HepG2 (cell line): ENCODE measurements around the gene LRRC8E. TPM values are rescaled to one million over a fixed set of nuclear protein-coding genes. Genes with fewer than 3 reads are reported as not detected.
A peak's percentile ranks its signal among the peaks of the same experiment; 100 is the strongest.

Experiments used
- ATAC-seq: fragments of 200-7000 bp; cut with Tn5 transposase; 3 replicates; pipeline ENCODE4 v1.9.1; 2020; ENCODE audit warnings: mild to moderate bottlenecking, moderate library complexity
- BruUV-seq: library from RNA; stranded (reverse); fragments of 400-500 nt; replicated peaks from 2 replicates; lab custom pipeline; 2021; lab: Mats Ljungman, UMichigan
- CTCF ChIA-PET: fragments of 300-600 bp; formaldehyde crosslinking; extraction: SDS; loops from one replicate; lab custom pipeline; 2021; ENCODE audit warnings: low total read pairs, inconsistent platforms, low intra/inter-chr PET ratio; lab: Yijun Ruan, JAX
- POLR2A ChIA-PET: fragments of 350-600 bp; sonication (Branson Sonifier 250); formaldehyde crosslinking; loops from one replicate; lab custom pipeline; 2020; ENCODE audit warnings: antibody characterized with exemption, inconsistent platforms; lab: Yijun Ruan, JAX
- DNase-seq: peaks from one replicate; pipeline ENCODE4 v3.0.0-alpha.2; 2015; ENCODE audit warnings: low spot score
- FAIRE-seq: peaks from 3 replicates; lab custom pipeline; 2011; peaks lifted over from hg19 to GRCh38; lab: Jason Lieb, UNC
- H2AFZ ChIP-seq: one replicate; pipeline ENCODE4 v1.6.1; 2011; ENCODE audit warnings: low read length, inconsistent platforms
- H3K27ac ChIP-seq: fragments of 300-600 bp; 3 replicates; pipeline ENCODE4 v1.8.0; 2011; ENCODE audit warnings: mixed run types, mild to moderate bottlenecking, mixed read lengths, low read length, inconsistent platforms; ENCODE audit not compliant: insufficient read depth; ENCODE audit errors: extremely low read length
- H3K27me3 ChIP-seq, 2 experiments: fragments of 200-600 bp in 1 of 2; 2 replicates in 1 of 2; 3 replicates in 1 of 2; pipeline versions ENCODE4 v1.6.0 to v1.8.0; 2011; ENCODE audit warnings: low read length in 2 of 2, mild to moderate bottlenecking in 2 of 2, moderate library complexity in 2 of 2, inconsistent platforms in 1 of 2; ENCODE audit not compliant: insufficient read depth in 2 of 2, control insufficient read depth in 1 of 2
- H3K36me3 ChIP-seq, 2 experiments: fragments of 200-600 bp in 1 of 2; replicated peaks in 1 of 2; 2 replicates in 1 of 2; 3 replicates in 1 of 2; pipeline versions ENCODE4 v1.5.1 to v1.8.0; 2011; ENCODE audit warnings: low read length in 2 of 2, inconsistent platforms in 1 of 2; ENCODE audit not compliant: insufficient read depth in 2 of 2, control insufficient read depth in 1 of 2
- H3K4me1 ChIP-seq: 2 replicates; pipeline ENCODE4 v1.5.1; 2012; ENCODE audit warnings: low read length, inconsistent platforms; ENCODE audit not compliant: insufficient read depth
- H3K4me2 ChIP-seq: 2 replicates; pipeline ENCODE4 v1.6.0; 2011; ENCODE audit warnings: low read depth, low read length, inconsistent platforms
- H3K4me3 ChIP-seq, 3 experiments: fragments of 200-600 bp in 1 of 3; sonication (generic), shearing (Covaris generic) in 1 of 3; replicated peaks in 1 of 3; 2 replicates each; pipeline ENCODE4 v1.5.1; 2011 to 2016; ENCODE audit warnings: low read length in 3 of 3, inconsistent platforms in 2 of 3, low read depth in 2 of 3, mild to moderate bottlenecking in 2 of 3, control low read depth in 1 of 3, mixed read lengths in 1 of 3; ENCODE audit not compliant: insufficient read depth in 1 of 3
- H3K79me2 ChIP-seq: one replicate; pipeline ENCODE4 v1.6.1; 2011; ENCODE audit warnings: low read length, inconsistent platforms; ENCODE audit not compliant: insufficient read depth
- H3K9ac ChIP-seq: 2 replicates; pipeline ENCODE4 v1.6.0; 2011; ENCODE audit warnings: mild to moderate bottlenecking, low read depth, low read length, inconsistent platforms; ENCODE audit not compliant: insufficient read depth
- H3K9me3 ChIP-seq: 2 replicates; pipeline ENCODE4 v1.5.1; 2012; ENCODE audit warnings: mild to moderate bottlenecking, low read length
- H4K20me1 ChIP-seq: 2 replicates; pipeline ENCODE4 v1.6.0; 2011; ENCODE audit warnings: inconsistent platforms, mild to moderate bottlenecking, low read length, moderate library complexity; ENCODE audit not compliant: insufficient read depth
- BHLHE40 ChIP-seq: IDR thresholded peaks from 2 replicates; pipeline ENCODE4 v1.6.1; 2011; ENCODE audit warnings: low read length, improper control_type of control experiment
- E2F5 ChIP-seq: sonication (generic); formaldehyde crosslinking; conservative IDR thresholded peaks from 2 replicates; pipeline ENCODE4 v1.4.0; 2020; ENCODE audit warnings: missing genetic modification reagents
- HNF4A ChIP-seq: sonication (generic); formaldehyde crosslinking; IDR thresholded peaks from 2 replicates; pipeline ENCODE4 v1.4.0; 2020; ENCODE audit warnings: missing genetic modification reagents
- HOXA9 ChIP-seq: sonication (generic); formaldehyde crosslinking; IDR thresholded peaks from 2 replicates; pipeline ENCODE4 v1.8.1; 2022; ENCODE audit warnings: missing genetic modification reagents, mild to moderate bottlenecking, moderate library complexity, borderline replicate concordance
- HOXD1 ChIP-seq: sonication (generic); formaldehyde crosslinking; IDR thresholded peaks from 2 replicates; pipeline ENCODE4 v1.5.0; 2020; ENCODE audit warnings: missing genetic modification reagents
- MED8 ChIP-seq: sonication (generic); formaldehyde crosslinking; IDR thresholded peaks from 2 replicates; pipeline ENCODE4 v1.8.1; 2023; ENCODE audit warnings: mild to moderate bottlenecking, missing genetic modification reagents; ENCODE audit not compliant: insufficient replicate concordance
- NONO ChIP-seq, 2 experiments: fragments of 450-650 bp in 1 of 2; sonication (generic) in 1 of 2; formaldehyde crosslinking in 1 of 2; IDR thresholded peaks in 1 of 2; conservative IDR thresholded peaks in 1 of 2; 2 replicates each; pipeline versions ENCODE4 v1.6.1 to v1.8.0; 2017 to 2022; ENCODE audit warnings: mild to moderate bottlenecking in 1 of 2, missing genetic modification reagents in 1 of 2, moderate library complexity in 1 of 2
- RBFOX2 ChIP-seq: fragments of 200-400 bp; formaldehyde crosslinking; IDR thresholded peaks from 2 replicates; pipeline ENCODE4 v1.6.1; 2017; ENCODE audit warnings: low read depth, mild to moderate bottlenecking, low read length
- SRSF4 ChIP-seq: fragments of 200-400 bp; formaldehyde crosslinking; IDR thresholded peaks from one replicate; pipeline ENCODE4 v1.6.1; 2018; ENCODE audit warnings: mild to moderate bottlenecking, low read depth, low read length, moderate library complexity; ENCODE audit not compliant: poor library complexity, severe bottlenecking
- ZBTB7A ChIP-seq: sonication (generic); formaldehyde crosslinking; IDR thresholded peaks from 2 replicates; pipeline ENCODE4 v1.8.0; 2022; ENCODE audit warnings: mild to moderate bottlenecking, missing genetic modification reagents
- ZNF101 ChIP-seq: sonication (generic); formaldehyde crosslinking; IDR thresholded peaks from 2 replicates; pipeline ENCODE4 v1.4.0; 2020; ENCODE audit warnings: mild to moderate bottlenecking, low read depth, missing genetic modification reagents, borderline replicate concordance
- ZNF468 ChIP-seq: sonication (generic); formaldehyde crosslinking; IDR thresholded peaks from 2 replicates; pipeline ENCODE4 v1.8.0; 2022; ENCODE audit warnings: mild to moderate bottlenecking, moderate library complexity, missing genetic modification reagents
- ZNF547 ChIP-seq: sonication (generic); formaldehyde crosslinking; IDR thresholded peaks from 2 replicates; pipeline ENCODE4 v1.5.1; 2020; ENCODE audit warnings: mild to moderate bottlenecking, missing genetic modification reagents
- ZNF607 ChIP-seq: sonication (generic); formaldehyde crosslinking; IDR thresholded peaks from 2 replicates; pipeline ENCODE4 v1.5.1; 2020; ENCODE audit warnings: missing genetic modification reagents, mild to moderate bottlenecking, borderline replicate concordance
- ZNF772 ChIP-seq: sonication (generic); formaldehyde crosslinking; IDR thresholded peaks from 2 replicates; pipeline ENCODE4 v1.5.0; 2020; ENCODE audit warnings: mild to moderate bottlenecking, missing genetic modification reagents
- ZNF776 ChIP-seq: sonication (generic); formaldehyde crosslinking; IDR thresholded peaks from 2 replicates; pipeline ENCODE4 v1.4.0; 2020; ENCODE audit warnings: mild to moderate bottlenecking, missing genetic modification reagents
- ZNF788 ChIP-seq: sonication (generic); formaldehyde crosslinking; IDR thresholded peaks from 2 replicates; pipeline ENCODE4 v1.5.0; 2020; ENCODE audit warnings: mild to moderate bottlenecking, missing genetic modification reagents, borderline replicate concordance
- WGBS: methylation state at CpG from one replicate; pipeline ENCODE4 v1.1.6; 2017; ENCODE audit warnings: low lambda C conversion rate; 5-methylcytosine and 5-hydroxymethylcytosine counted together
- in situ Hi-C: cut with HindIII; loops from 2 replicates; pipeline ENCODE4 v1.10.0; 2017; ENCODE audit warnings: low pct_unique_long_range_greater_than_20kb; ENCODE audit not compliant: extremely low pct_ligation_motif_present
- intact Hi-C: fragments of 100-400 bp; cut with micrococcal nuclease; formaldehyde crosslinking; loops from one replicate; pipeline ENCODE4 v1.10.0; 2022; ENCODE audit not compliant: unreplicated experiment
- polyA plus RNA-seq, 8 experiments: library from polyadenylated mRNA; depleted of rRNA in 3 of 8; stranded (reverse) in 7 of 8; unstranded in 1 of 8; fragments of >200 nt; fragmentation: Illumina TruSeq in 4 of 8; extraction: Trizol in 4 of 8; gene quantifications; 2 replicates each; pipeline versions ENCODE4 v1.2.1 to v1.2.3, GENCODE V29; 2011 to 2016; ENCODE audit warnings: low read depth in 4 of 8, missing spikeins in 1 of 8, mixed read lengths in 1 of 8; ENCODE audit not compliant: insufficient read depth in 1 of 8
- total RNA-seq, 5 experiments: library from RNA; depleted of rRNA; stranded (reverse); fragments of >200 nt; fragmentation: Illumina TruSeq; extraction: Trizol; gene quantifications; 2 replicates each; pipeline ENCODE4 v1.2.3, GENCODE V29; 2016; ENCODE audit warnings: low read depth in 1 of 5
- TF ChIP-seq, protein P1 (sequence below): sonication (generic); formaldehyde crosslinking; IDR thresholded peaks from 2 replicates; pipeline ENCODE4 v1.9.0; 2021; ENCODE audit warnings: missing genetic modification reagents, mild to moderate bottlenecking, borderline replicate concordance
- TF ChIP-seq, protein P2 (sequence below): sonication (generic); formaldehyde crosslinking; IDR thresholded peaks from 2 replicates; pipeline ENCODE4 v1.5.1; 2020; ENCODE audit warnings: missing genetic modification reagents, mild to moderate bottlenecking, borderline replicate concordance

The LRRC8E gene
- total and polyA plus RNA-seq, 2 of the 13 experiments (the other 11 are each of a cell fraction or from before 2014, with no cell fraction given), result 8.0 to 10.3 TPM

GRCh38 chr19:7916103-7916954, 28.0 kb downstream of the LRRC8E start:
- H3K36me3 ChIP-seq, result peaks cover 4 to 6% of the 10 kb centered on the region in 2 experiments; a peak in 2 of 5 replicates
- intact Hi-C loops (no loop called here), in situ Hi-C loops (no loop called here)
- FAIRE-seq (no peak), ATAC-seq (peak; percentile 34), DNase-seq (no peak)
- peak overlapping the region; percentile 40 to 70 (median 57) for H3K4me3 ChIP-seq
- 4% methylated on average over 11 of the region's 104 CpGs for WGBS
- peaks cover 5% of the 10 kb centered on the region; the same call in 1 of the 2 replicates for H4K20me1 ChIP-seq
- CTCF ChIA-PET, result no interaction called here
- no TSS peak for BruUV-seq
- peaks cover 38% of the 10 kb centered on the region for H3K4me1 ChIP-seq
- H3K9me3 ChIP-seq, result no peaks in the 10 kb centered on the region
- POLR2A ChIA-PET, result interaction anchor here (1.1 to 6.4 kb wide), 3 partner anchors 9 to 28 kb away, joined by 3 to 85 read pairs (median 83); partner anchors contain the start of genes MAP2K7 and TIMM44
- peak overlapping the region; percentile 52 for H3K9ac ChIP-seq
- no peaks in the 10 kb centered on the region; a peak in 1 of 5 replicates for H3K27me3 ChIP-seq
- H3K79me2 ChIP-seq, result no peaks in the 10 kb centered on the region
- H3K27ac ChIP-seq, result peak overlapping the region; percentile 30
- no peak overlapping the region for H2AFZ ChIP-seq
- peak overlapping the region; percentile 89 for H3K4me2 ChIP-seq
- peak; percentile 50 for TF ChIP-seq RBFOX2
- no peak for TF ChIP-seq ZNF547
- no peak for TF ChIP-seq MED8 (CRISPR knock-in tag)
- TF ChIP-seq ZNF776 (CRISPR knock-in tag), result peak; percentile 77; the same call in 1 of the 2 replicates
- TF ChIP-seq ZNF468 (CRISPR knock-in tag), result no peak
- TF ChIP-seq, protein P1, sequence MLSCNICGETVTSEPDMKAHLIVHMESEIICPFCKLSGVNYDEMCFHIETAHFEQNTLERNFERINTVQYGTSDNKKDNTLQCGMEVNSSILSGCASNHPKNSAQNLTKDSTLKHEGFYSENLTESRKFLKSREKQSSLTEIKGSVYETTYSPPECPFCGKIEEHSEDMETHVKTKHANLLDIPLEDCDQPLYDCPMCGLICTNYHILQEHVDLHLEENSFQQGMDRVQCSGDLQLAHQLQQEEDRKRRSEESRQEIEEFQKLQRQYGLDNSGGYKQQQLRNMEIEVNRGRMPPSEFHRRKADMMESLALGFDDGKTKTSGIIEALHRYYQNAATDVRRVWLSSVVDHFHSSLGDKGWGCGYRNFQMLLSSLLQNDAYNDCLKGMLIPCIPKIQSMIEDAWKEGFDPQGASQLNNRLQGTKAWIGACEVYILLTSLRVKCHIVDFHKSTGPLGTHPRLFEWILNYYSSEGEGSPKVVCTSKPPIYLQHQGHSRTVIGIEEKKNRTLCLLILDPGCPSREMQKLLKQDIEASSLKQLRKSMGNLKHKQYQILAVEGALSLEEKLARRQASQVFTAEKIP, result no peak
- TF ChIP-seq ZBTB7A (CRISPR knock-in tag), result peak; percentile 62; the same call in 1 of the 2 replicates
- 0 out of 2 replicates have a peak, but pooled peaks have one; percentile 89 for TF ChIP-seq ZNF101 (CRISPR knock-in tag)
- TF ChIP-seq HOXD1, result peak; percentile 75; the same call in 1 of the 2 replicates
- TF ChIP-seq ZNF772 (CRISPR knock-in tag), result peak; percentile 54; the same call in 1 of the 2 replicates
- TF ChIP-seq E2F5 (CRISPR knock-in tag), result peak; percentile 73; the same call in 1 of the 2 replicates
- TF ChIP-seq HOXA9 (CRISPR knock-in tag), result 0 out of 2 replicates have a peak, but pooled peaks have one; percentile 50
- TF ChIP-seq, protein P2, sequence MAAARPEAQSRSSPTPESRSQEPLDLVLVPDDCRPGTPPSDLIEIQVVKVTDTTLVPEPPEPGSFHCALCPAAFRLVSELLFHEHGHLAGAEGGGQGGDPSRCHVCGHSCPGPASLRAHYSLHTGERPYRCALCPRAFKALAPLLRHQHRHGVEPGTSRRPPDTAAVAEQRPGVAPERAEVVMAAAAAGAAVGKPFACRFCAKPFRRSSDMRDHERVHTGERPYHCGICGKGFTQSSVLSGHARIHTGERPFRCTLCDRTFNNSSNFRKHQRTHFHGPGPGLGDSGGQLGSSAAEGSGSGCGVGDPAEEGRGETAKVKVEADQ (CRISPR knock-in tag), result no peak; the same call in 1 of the 2 replicates
- TF ChIP-seq ZNF607 (CRISPR knock-in tag), result no peak
- no peak for TF ChIP-seq BHLHE40
- no peak for TF ChIP-seq SRSF4
- TF ChIP-seq ZNF788 (CRISPR knock-in tag), result peak; percentile 15; the same call in 1 of the 2 replicates
- TF ChIP-seq HNF4A (CRISPR knock-in tag), result 0 out of 2 replicates have a peak, but pooled peaks have one; percentile 18
- no peak for TF ChIP-seq NONO (IDR thresholded peaks at IDR 0.05)
- TF ChIP-seq NONO (CRISPR knock-in tag; conservative IDR thresholded peaks at IDR 0.05), result peak; percentile 20; the same call in 1 of the 2 replicates
